ENCODE data around the gene IFT43. TPM values are rescaled to one million over a fixed set of nuclear protein-coding genes. Genes with fewer than 3 reads are reported as not detected.

The IFT43 gene
- total RNA-seq, 1 experiment from 2014 or later = 17.5 TPM

DNA sequence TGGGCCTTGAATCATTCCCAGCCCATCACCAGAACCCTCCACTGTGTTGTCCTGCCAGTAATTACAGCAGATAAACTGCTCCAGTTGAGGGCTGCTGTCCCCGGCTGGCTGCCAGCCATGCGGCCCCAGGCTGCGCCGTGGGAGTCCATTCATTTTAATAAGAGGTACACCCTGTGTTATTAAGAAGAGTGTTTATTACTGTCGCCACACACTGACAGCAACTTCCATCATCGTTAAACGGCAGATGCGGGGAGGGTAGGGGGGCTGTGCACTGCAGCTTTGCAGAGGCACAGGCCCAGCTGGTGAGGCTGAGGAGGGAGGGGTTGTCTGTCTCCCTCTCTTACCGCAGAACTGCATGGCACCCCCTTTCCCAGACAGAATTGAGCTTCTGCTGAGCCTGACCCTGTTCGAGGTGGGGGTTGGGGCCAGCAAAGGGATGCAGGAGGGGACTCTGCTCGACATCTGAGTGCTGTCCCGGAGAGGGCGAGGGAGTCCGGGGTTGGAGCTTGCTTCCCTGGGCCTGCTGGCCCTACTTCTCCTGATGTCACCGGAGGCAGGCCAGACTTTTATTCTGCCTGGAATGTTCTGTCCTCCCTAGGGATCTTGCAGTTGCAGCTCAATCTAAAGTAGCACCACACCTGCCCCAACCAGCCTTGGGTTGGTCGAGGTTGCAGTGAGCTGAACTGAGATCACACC, 132.4 kb downstream of the IFT43 start (continued):
- TF ChIP-seq, protein P1, sequence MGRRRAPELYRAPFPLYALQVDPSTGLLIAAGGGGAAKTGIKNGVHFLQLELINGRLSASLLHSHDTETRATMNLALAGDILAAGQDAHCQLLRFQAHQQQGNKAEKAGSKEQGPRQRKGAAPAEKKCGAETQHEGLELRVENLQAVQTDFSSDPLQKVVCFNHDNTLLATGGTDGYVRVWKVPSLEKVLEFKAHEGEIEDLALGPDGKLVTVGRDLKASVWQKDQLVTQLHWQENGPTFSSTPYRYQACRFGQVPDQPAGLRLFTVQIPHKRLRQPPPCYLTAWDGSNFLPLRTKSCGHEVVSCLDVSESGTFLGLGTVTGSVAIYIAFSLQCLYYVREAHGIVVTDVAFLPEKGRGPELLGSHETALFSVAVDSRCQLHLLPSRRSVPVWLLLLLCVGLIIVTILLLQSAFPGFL (CRISPR knock-in tag; IDR thresholded peaks at IDR 0.05; ENCODE audit: borderline replicate concordance) = no peak
- TF ChIP-seq KAT7 (CRISPR knock-in tag; IDR thresholded peaks at IDR 0.05; ENCODE audit: borderline replicate concordance) (no peak), ATF1 (CRISPR knock-in tag; IDR thresholded peaks at IDR 0.05) (no peak), CREB1 (CRISPR knock-in tag; IDR thresholded peaks at IDR 0.05) (no peak)
- TF ChIP-seq, protein P2, sequence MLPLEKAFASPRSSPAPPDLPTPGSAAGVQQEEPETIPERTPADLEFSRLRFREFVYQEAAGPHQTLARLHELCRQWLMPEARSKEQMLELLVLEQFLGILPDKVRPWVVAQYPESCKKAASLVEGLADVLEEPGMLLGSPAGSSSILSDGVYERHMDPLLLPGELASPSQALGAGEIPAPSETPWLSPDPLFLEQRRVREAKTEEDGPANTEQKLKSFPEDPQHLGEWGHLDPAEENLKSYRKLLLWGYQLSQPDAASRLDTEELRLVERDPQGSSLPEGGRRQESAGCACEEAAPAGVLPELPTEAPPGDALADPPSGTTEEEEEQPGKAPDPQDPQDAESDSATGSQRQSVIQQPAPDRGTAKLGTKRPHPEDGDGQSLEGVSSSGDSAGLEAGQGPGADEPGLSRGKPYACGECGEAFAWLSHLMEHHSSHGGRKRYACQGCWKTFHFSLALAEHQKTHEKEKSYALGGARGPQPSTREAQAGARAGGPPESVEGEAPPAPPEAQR (CRISPR knock-in tag; IDR thresholded peaks at IDR 0.05) = no peak

DNA sequence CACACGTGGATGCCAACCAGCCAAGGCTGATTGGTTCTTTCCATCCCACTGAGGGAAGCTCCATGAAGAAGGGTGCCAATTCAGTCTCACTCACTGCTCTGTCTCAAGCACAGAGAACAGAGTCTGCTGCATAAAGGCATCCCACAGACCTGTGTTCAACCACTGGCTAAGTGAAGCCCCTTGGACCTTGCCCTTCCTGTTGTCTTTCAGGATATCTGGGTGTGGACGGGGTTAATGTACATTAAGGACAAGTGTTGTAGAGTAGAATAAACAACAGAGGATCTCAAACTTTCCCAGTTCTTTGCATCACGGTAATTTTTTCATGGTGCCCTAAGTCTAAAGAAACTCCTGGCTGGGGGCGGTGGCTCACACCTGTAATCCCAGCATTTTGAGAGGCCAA, 133.0 kb downstream of the IFT43 start:
- DNase-seq (ENCODE audit: low spot score) = no peak
- TF ChIP-seq ZNF396 (CRISPR knock-in tag; IDR thresholded peaks at IDR 0.05; ENCODE audit: borderline replicate concordance) = no peak
- TF ChIP-seq, protein P3, sequence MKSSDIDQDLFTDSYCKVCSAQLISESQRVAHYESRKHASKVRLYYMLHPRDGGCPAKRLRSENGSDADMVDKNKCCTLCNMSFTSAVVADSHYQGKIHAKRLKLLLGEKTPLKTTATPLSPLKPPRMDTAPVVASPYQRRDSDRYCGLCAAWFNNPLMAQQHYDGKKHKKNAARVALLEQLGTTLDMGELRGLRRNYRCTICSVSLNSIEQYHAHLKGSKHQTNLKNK (CRISPR knock-in tag; IDR thresholded peaks at IDR 0.05) = no peak
- TF ChIP-seq JUN (CRISPR knock-in tag; IDR thresholded peaks at IDR 0.05) = no peak
- TF ChIP-seq, protein P4, sequence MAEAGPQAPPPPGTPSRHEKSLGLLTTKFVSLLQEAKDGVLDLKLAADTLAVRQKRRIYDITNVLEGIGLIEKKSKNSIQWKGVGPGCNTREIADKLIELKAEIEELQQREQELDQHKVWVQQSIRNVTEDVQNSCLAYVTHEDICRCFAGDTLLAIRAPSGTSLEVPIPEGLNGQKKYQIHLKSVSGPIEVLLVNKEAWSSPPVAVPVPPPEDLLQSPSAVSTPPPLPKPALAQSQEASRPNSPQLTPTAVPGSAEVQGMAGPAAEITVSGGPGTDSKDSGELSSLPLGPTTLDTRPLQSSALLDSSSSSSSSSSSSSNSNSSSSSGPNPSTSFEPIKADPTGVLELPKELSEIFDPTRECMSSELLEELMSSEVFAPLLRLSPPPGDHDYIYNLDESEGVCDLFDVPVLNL (CRISPR knock-in tag; IDR thresholded peaks at IDR 0.05; ENCODE audit: borderline replicate concordance, low read depth) = no peak
- TF ChIP-seq JAZF1 (CRISPR knock-in tag; IDR thresholded peaks at IDR 0.05) = no peak
- no peak for TF ChIP-seq ZNF138 (CRISPR knock-in tag; conservative IDR thresholded peaks at IDR 0.05)
- TF ChIP-seq SP1 (CRISPR knock-in tag; conservative IDR thresholded peaks at IDR 0.05) = no peak
- TF ChIP-seq HMGA2 (CRISPR knock-in tag; IDR thresholded peaks at IDR 0.05) = no peak
- no peak for TF ChIP-seq TP53 (CRISPR knock-in tag; IDR thresholded peaks at IDR 0.05)
- no peak for TF ChIP-seq PRRX2 (CRISPR knock-in tag; IDR thresholded peaks at IDR 0.05)
- no peak for TF ChIP-seq IRF2 (CRISPR knock-in tag; IDR thresholded peaks at IDR 0.05; ENCODE audit: borderline replicate concordance, low read depth)
- TF ChIP-seq, protein P5, sequence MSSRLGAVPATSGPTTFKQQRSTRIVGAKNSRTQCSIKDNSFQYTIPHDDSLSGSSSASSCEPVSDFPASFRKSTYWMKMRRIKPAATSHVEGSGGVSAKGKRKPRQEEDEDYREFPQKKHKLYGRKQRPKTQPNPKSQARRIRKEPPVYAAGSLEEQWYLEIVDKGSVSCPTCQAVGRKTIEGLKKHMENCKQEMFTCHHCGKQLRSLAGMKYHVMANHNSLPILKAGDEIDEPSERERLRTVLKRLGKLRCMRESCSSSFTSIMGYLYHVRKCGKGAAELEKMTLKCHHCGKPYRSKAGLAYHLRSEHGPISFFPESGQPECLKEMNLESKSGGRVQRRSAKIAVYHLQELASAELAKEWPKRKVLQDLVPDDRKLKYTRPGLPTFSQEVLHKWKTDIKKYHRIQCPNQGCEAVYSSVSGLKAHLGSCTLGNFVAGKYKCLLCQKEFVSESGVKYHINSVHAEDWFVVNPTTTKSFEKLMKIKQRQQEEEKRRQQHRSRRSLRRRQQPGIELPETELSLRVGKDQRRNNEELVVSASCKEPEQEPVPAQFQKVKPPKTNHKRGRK (CRISPR knock-in tag; IDR thresholded peaks at IDR 0.05; ENCODE audit: borderline replicate concordance) = no peak
- TF ChIP-seq, protein P6, sequence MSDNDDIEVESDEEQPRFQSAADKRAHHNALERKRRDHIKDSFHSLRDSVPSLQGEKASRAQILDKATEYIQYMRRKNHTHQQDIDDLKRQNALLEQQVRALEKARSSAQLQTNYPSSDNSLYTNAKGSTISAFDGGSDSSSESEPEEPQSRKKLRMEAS (CRISPR knock-in tag; IDR thresholded peaks at IDR 0.05) = no peak
- H3K4me3 Mint-ChIP-seq = no peak overlapping the region
- H3K36me3 Mint-ChIP-seq = no peaks in the 10 kb centered on the region
- ChIA-PET POLR2A (no interaction called here), CTCF (interaction anchor here (0.6 to 1.6 kb wide), 4 partner anchors 10 to 270 kb away, joined by 3 to 5 read pairs (median 4); no protein-coding TSS in a partner anchor)
- no peaks in the 10 kb centered on the region for H3K27me3 Mint-ChIP-seq (ENCODE audit: low read depth)
- no peak for ATAC-seq
- no peaks in the 10 kb centered on the region; the same call in 1 of the 2 replicates for H3K9me3 Mint-ChIP-seq
- H3K4me1 Mint-ChIP-seq = peaks cover 49% of the 10 kb centered on the region
- no peak overlapping the region for H3K27ac Mint-ChIP-seq
